K562 (cell line): ENCODE results near the gene KRT1. TPM values are rescaled to one million over a fixed set of nuclear protein-coding genes. Genes with fewer than 3 reads are reported as not detected.

Experiments used
- ATAC-seq: fragments of 200-7000 bp; cut with Tn5 transposase; 3 replicates; pipeline ENCODE4 v1.9.1; 2020; ENCODE audit warnings: moderate library complexity
- BruUV-seq: library from RNA; stranded (reverse); fragments of 400-500 nt; replicated peaks from 2 replicates; lab custom pipeline; 2021; lab: Mats Ljungman, UMichigan
- CTCF ChIA-PET: fragments of 300-600 bp; formaldehyde crosslinking; extraction: SDS; loops from one replicate; lab custom pipeline; 2021; ENCODE audit warnings: low intra/inter-chr PET ratio; lab: Yijun Ruan, JAX
- POLR2A ChIA-PET: fragments of 300-600, 350-650 bp; sonication (Branson Sonifier 250); formaldehyde crosslinking; extraction: SDS; loops from one replicate; lab custom pipeline; 2021; ENCODE audit warnings: antibody characterized with exemption, inconsistent platforms; lab: Yijun Ruan, JAX
- DNase-seq, 4 experiments: peaks; one replicate each; pipeline versions ENCODE4 v3.0.0 to v3.0.0-alpha.2; 2011 to 2018; ENCODE audit warnings: low spot score in 3 of 4, mixed read lengths in 3 of 4; ENCODE audit errors: extremely low read depth in 1 of 4
- FAIRE-seq: peaks from 2 replicates; lab custom pipeline; 2011; peaks lifted over from hg19 to GRCh38; lab: Jason Lieb, UNC
- H2AFZ ChIP-seq: 2 replicates; pipeline ENCODE4 v1.6.0; 2011; ENCODE audit warnings: low read depth, low read length, control low read depth, inconsistent platforms
- H3K27ac ChIP-seq: fragments of 200-600 bp; 3 replicates; pipeline ENCODE4 v1.8.0; 2011; ENCODE audit warnings: low read depth, mild to moderate bottlenecking, control low read depth, inconsistent platforms, low read length, moderate library complexity, mixed read lengths; ENCODE audit errors: extremely low read depth
- H3K27me3 ChIP-seq, 2 experiments: fragments of 300-600 bp in 1 of 2; 2 replicates in 1 of 2; 3 replicates in 1 of 2; pipeline versions ENCODE4 v1.6.0 to v1.8.0; 2011; ENCODE audit warnings: inconsistent platforms in 2 of 2, low read length in 2 of 2, mild to moderate bottlenecking in 1 of 2, mixed read lengths in 1 of 2, moderate library complexity in 1 of 2; ENCODE audit not compliant: control insufficient read depth in 2 of 2, insufficient read depth in 2 of 2
- H3K36me3 ChIP-seq: fragments of 300-600 bp; 3 replicates; pipeline ENCODE4 v1.8.0; 2011; ENCODE audit warnings: mild to moderate bottlenecking, low read length, inconsistent platforms; ENCODE audit not compliant: control insufficient read depth, insufficient read depth
- H3K4me1 ChIP-seq, 2 experiments: fragments of 200-600 bp in 1 of 2; replicated peaks in 1 of 2; 2 replicates in 1 of 2; 3 replicates in 1 of 2; pipeline versions ENCODE4 v1.5.1 to v1.8.0; 2011; ENCODE audit warnings: inconsistent platforms in 2 of 2, low read length in 2 of 2, mild to moderate bottlenecking in 1 of 2, mixed read lengths in 1 of 2, moderate library complexity in 1 of 2; ENCODE audit not compliant: control insufficient read depth in 2 of 2, insufficient read depth in 2 of 2
- H3K4me2 ChIP-seq: 2 replicates; pipeline ENCODE4 v1.6.1; 2011; ENCODE audit warnings: low read length, control low read depth, inconsistent platforms, mixed read lengths; ENCODE audit not compliant: insufficient read depth
- H3K4me3 ChIP-seq: fragments of 200-600 bp; sonication (generic), shearing (Covaris generic); 2 replicates; pipeline ENCODE4 v1.5.1; 2016; ENCODE audit warnings: control low read depth, inconsistent platforms
- H3K79me2 ChIP-seq: fragments of 200-600 bp; 3 replicates; pipeline ENCODE4 v1.8.0; 2011; ENCODE audit warnings: low read length, inconsistent platforms; ENCODE audit not compliant: control insufficient read depth, insufficient read depth
- H3K9ac ChIP-seq, 2 experiments: 2 replicates each; pipeline versions ENCODE4 v1.6.0 to v1.6.1; 2011; ENCODE audit warnings: low read depth in 2 of 2, low read length in 2 of 2, control low read depth in 1 of 2, inconsistent platforms in 1 of 2, mild to moderate bottlenecking in 1 of 2, mixed read lengths in 1 of 2; ENCODE audit not compliant: insufficient read depth in 1 of 2
- H3K9me1 ChIP-seq: one replicate; pipeline ENCODE4 v1.6.0; 2011; ENCODE audit warnings: inconsistent platforms, mild to moderate bottlenecking, low read length, moderate library complexity; ENCODE audit not compliant: control insufficient read depth, insufficient read depth
- H3K9me3 ChIP-seq: replicated peaks from 2 replicates; pipeline ENCODE4 v1.5.1; 2011; ENCODE audit warnings: low read depth, low read length, inconsistent platforms; ENCODE audit not compliant: control insufficient read depth, insufficient read depth
- H4K20me1 ChIP-seq: replicated peaks from 2 replicates; pipeline ENCODE4 v1.6.1; 2011; ENCODE audit warnings: low read length, inconsistent platforms, mixed read lengths; ENCODE audit not compliant: control insufficient read depth, insufficient read depth
- ATF3 ChIP-seq, 2 experiments: fragments of 450-650 bp in 1 of 2; sonication (generic) in 1 of 2; formaldehyde crosslinking in 1 of 2; IDR thresholded peaks in 1 of 2; conservative IDR thresholded peaks in 1 of 2; 2 replicates each; pipeline versions ENCODE4 v1.6.1 to v1.8.1; 2016 to 2023; ENCODE audit warnings: mild to moderate bottlenecking in 2 of 2, moderate library complexity in 2 of 2, inconsistent platforms in 1 of 2, missing genetic modification reagents in 1 of 2
- CAMTA2 ChIP-seq: fragments of 250-450 bp; sonication (Bioruptor Pico); conservative IDR thresholded peaks from 2 replicates; pipeline ENCODE4 v1.5.1; 2022
- CEBPB ChIP-seq: fragments of 450-650 bp; IDR thresholded peaks from 2 replicates; pipeline ENCODE4 v1.6.1; 2016; ENCODE audit warnings: missing genetic modification characterization, missing compliant biosample characterization
- EGR1 ChIP-seq: fragments of 450-650 bp; conservative IDR thresholded peaks from 2 replicates; pipeline ENCODE4 v1.6.1; 2017; ENCODE audit warnings: mild to moderate bottlenecking
- ESRRA ChIP-seq: fragments of 450-650 bp; IDR thresholded peaks from 2 replicates; pipeline ENCODE4 v1.6.1; 2014; ENCODE audit warnings: low read depth, mild to moderate bottlenecking, moderate library complexity, borderline replicate concordance
- HMBOX1 ChIP-seq: sonication (generic); IDR thresholded peaks from 2 replicates; pipeline ENCODE4 v1.6.1; 2016
- SAP30 ChIP-seq: fragments of 200-600 bp; sonication (generic); IDR thresholded peaks from 2 replicates; pipeline ENCODE4 v1.6.1; 2012; ENCODE audit warnings: borderline replicate concordance, low read depth, mild to moderate bottlenecking, moderate library complexity, low read length, control low read depth, inconsistent platforms; ENCODE audit not compliant: insufficient read depth, poor library complexity, severe bottlenecking
- TARDBP ChIP-seq: fragments of 450-650 bp; IDR thresholded peaks from 2 replicates; pipeline ENCODE4 v1.6.1; 2016
- VEZF1 ChIP-seq: fragments of 200-800 bp; sonication (Bioruptor generic); IDR thresholded peaks from 2 replicates; pipeline ENCODE4 v1.6.1; 2017; ENCODE audit warnings: missing genetic modification characterization, missing compliant biosample characterization
- ZNF175 ChIP-seq: fragments of 200-800 bp; sonication (Bioruptor generic); IDR thresholded peaks from 2 replicates; pipeline ENCODE4 v1.6.1; 2016; ENCODE audit warnings: low read depth, mild to moderate bottlenecking, missing genetic modification characterization, missing compliant biosample characterization
- ZNF316 ChIP-seq: fragments of 450-650 bp; IDR thresholded peaks from 2 replicates; pipeline ENCODE4 v1.6.1; 2016
- WGBS: fragments of 100-300 bp; shearing (Covaris generic); methylation state at CpG from one replicate; pipeline ENCODE4 v1.1.6; 2016; ENCODE audit warnings: low coverage, mixed read lengths; ENCODE audit not compliant: insufficient coverage; ENCODE audit errors: missing lambda C conversion rate; 5-methylcytosine and 5-hydroxymethylcytosine counted together
- in situ Hi-C: fragments of 300-500 bp; cut with MboI; formaldehyde crosslinking; loops from 4 replicates; pipeline ENCODE4 v1.15.0; 2018; ENCODE audit warnings: inconsistent platforms, mixed read lengths
- intact Hi-C: fragments of 100-400 bp; cut with micrococcal nuclease; formaldehyde crosslinking; loops from 2 replicates; pipeline ENCODE4 v1.14.2; 2022
- polyA plus RNA-seq, 8 experiments: library from polyadenylated mRNA; depleted of rRNA in 4 of 8; stranded (reverse) in 5 of 8; unstranded in 3 of 8; fragments of >200 nt; fragmentation: Nextera tagmentation in 2 of 8; fragmentation: Illumina TruSeq in 1 of 8; extraction: Ambion mirVana in 2 of 8; extraction: Trizol in 1 of 8; gene quantifications; 2 replicates each; pipeline versions ENCODE4 v1.2.1 to v1.2.3, GENCODE V29; 2011 to 2014; ENCODE audit warnings: inconsistent platforms in 1 of 8, missing spikeins in 1 of 8
- total RNA-seq, 7 experiments: library from RNA; depleted of rRNA in 6 of 7; stranded (reverse); fragments of >200 nt in 6 of 7; fragmentation: Illumina TruSeq in 2 of 7; extraction: Trizol in 2 of 7; gene quantifications; 2 replicates each; pipeline versions ENCODE4 v1.2.1 to v1.2.3, GENCODE V29; 2011 to 2021; ENCODE audit warnings: low replicate concordance in 1 of 7

Gene KRT1
- total and polyA plus RNA-seq, 9 of the 15 experiments (the other 6 are each of a cell fraction or from before 2014, with no cell fraction given): 0.18 TPM; not detected in 8

GRCh38 chr12:52637299-52637698 lies 42.9 kb downstream of the KRT1 start:
- Histone ChIP-seq H4K20me1 (no peaks in the 10 kb centered on the region), H3K36me3 (no peaks in the 10 kb centered on the region), H3K27me3 (no peaks in the 10 kb centered on the region), H3K4me1 (peaks cover 4 to 19% of the 10 kb centered on the region in 2 experiments; a peak in 4 of 5 replicates), H2AFZ (no peak overlapping the region), H3K9me1 (no peaks in the 10 kb centered on the region), H3K9ac (no peak overlapping the region), H3K9me3 (no peaks in the 10 kb centered on the region), H3K4me3 (no peak overlapping the region), H3K27ac (no peak overlapping the region), H3K79me2 (no peaks in the 10 kb centered on the region), H3K4me2 (no peak overlapping the region)
- in situ Hi-C loops (no loop called here), intact Hi-C loops (no loop called here)
- BruUV-seq: no TSS peak
- FAIRE-seq (no peak), ATAC-seq (no peak), DNase-seq (no peak)
- ChIA-PET POLR2A (no interaction called here), CTCF (no interaction called here)
- 63% methylated on average over 4 of the region's 4 CpGs for WGBS
- TF ChIP-seq ESRRA (peak; percentile 82; the same call in 1 of the 2 replicates), SAP30 (no peak)

GRCh38 chr12:52636592-52637258 lies 43.5 kb downstream of the KRT1 start:
- in situ Hi-C loops: no loop called here
- no peak overlapping the region for H3K9ac ChIP-seq
- no peaks in the 10 kb centered on the region for H3K79me2 ChIP-seq
- no peak for FAIRE-seq
- intact Hi-C loops: no loop called here
- H3K36me3 ChIP-seq: no peaks in the 10 kb centered on the region
- ChIA-PET CTCF (no interaction called here), POLR2A (interaction anchor here (0.8 to 1.0 kb wide), 3 partner anchors 11 to 24 kb away, joined by 3 read pairs; no protein-coding TSS in a partner anchor)
- WGBS: 14% methylated on average over 5 of the region's 5 CpGs
- no peaks in the 10 kb centered on the region for H3K27me3 ChIP-seq
- no peak overlapping the region for H3K4me3 ChIP-seq
- peak in 1 of 4 experiments; percentile 38 for DNase-seq
- BruUV-seq: no TSS peak
- peaks cover 4 to 19% of the 10 kb centered on the region in 2 experiments; a peak in 4 of 5 replicates for H3K4me1 ChIP-seq
- H3K9me3 ChIP-seq: no peaks in the 10 kb centered on the region
- no peaks in the 10 kb centered on the region for H4K20me1 ChIP-seq
- H3K4me2 ChIP-seq: no peak overlapping the region
- no peak overlapping the region for H3K27ac ChIP-seq
- no peak overlapping the region for H2AFZ ChIP-seq
- ATAC-seq: peak; percentile 60
- H3K9me1 ChIP-seq: no peaks in the 10 kb centered on the region
- no peak for TF ChIP-seq TARDBP
- TF ChIP-seq CEBPB (tag): peak; percentile 74
- peak; percentile 69 for TF ChIP-seq HMBOX1
- TF ChIP-seq ATF3 (IDR thresholded peaks at IDR 0.05): 0 out of 2 replicates have a peak, but pooled peaks have one; percentile 16
- no peak for TF ChIP-seq ATF3 (CRISPR knock-in tag; conservative IDR thresholded peaks at IDR 0.05)
- TF ChIP-seq EGR1: no peak
- TF ChIP-seq CAMTA2 (CRISPR knock-in tag): no peak
- TF ChIP-seq ZNF316: peak; percentile 70
- no peak for TF ChIP-seq ZNF175 (CRISPR knock-in tag)
- TF ChIP-seq VEZF1: 0 out of 2 replicates have a peak, but pooled peaks have one; percentile 15
